ENCODE results near the gene MRPL36. TPM values are rescaled to one million over a fixed set of nuclear protein-coding genes. Genes with fewer than 3 reads are reported as not detected.
"Not testable (repeated sequence)": the region's sequence is repeated elsewhere in the genome, so short reads cannot be mapped to it uniquely, and the experiment has no call there.

The MRPL36 gene
- total and polyA plus RNA-seq, 4 donors = 25.1 to 62.2 (median 39.0) TPM

- no peak for ATAC-seq (ENCODE audit: low FRiP score)
- H3K4me3 ChIP-seq (ENCODE audit: low read length in 2 of 2) = no peak overlapping the region
- no peaks in the 10 kb centered on the region for H3K9me3 ChIP-seq (ENCODE audit: control insufficient read depth, low read length)
- H3K4me1 ChIP-seq (ENCODE audit: control insufficient read depth in 1 of 2, insufficient read depth in 2 of 2, low read length in 2 of 2) = no peaks in the 10 kb centered on the region
- intact Hi-C loops (cut with DNase I) = no loop called here
- H3K27ac ChIP-seq (ENCODE audit: low read depth in 1 of 2, low read length in 2 of 2) = no peak overlapping the region
- DNase-seq = peak; percentile 25 to 47
- no peaks in the 10 kb centered on the region for H3K27me3 ChIP-seq (ENCODE audit: control insufficient read depth in 1 of 2, insufficient read depth in 2 of 2, low read length in 1 of 2)
- peaks cover 0 to 4% of the 10 kb centered on the region in 2 donors for H3K36me3 ChIP-seq (ENCODE audit: control insufficient read depth in 1 of 2, insufficient read depth in 2 of 2, low read length in 1 of 2)
- WGBS, 2 donors = 80 to 86% methylated on average over 15 of the region's 15 CpGs
These were observed 4.5 kb upstream of the MRPL36 start for GRCh38 chr5:1804001-1804690.

GRCh38 chr5:1803192-1803591 is 3.6 kb upstream of the MRPL36 start:
- intact Hi-C loops (cut with DNase I) = no loop called here
- Histone ChIP-seq H3K27ac (ENCODE audit: low read depth in 1 of 2, low read length in 2 of 2) (no peak overlapping the region), H3K9me3 (ENCODE audit: control insufficient read depth, low read length) (no peaks in the 10 kb centered on the region), H3K4me3 (ENCODE audit: low read length in 2 of 2) (no peak overlapping the region), H3K36me3 (ENCODE audit: control insufficient read depth in 1 of 2, insufficient read depth in 2 of 2, low read length in 1 of 2) (peaks cover 0 to 4% of the 10 kb centered on the region in 2 donors), H3K4me1 (ENCODE audit: control insufficient read depth in 1 of 2, insufficient read depth in 2 of 2, low read length in 2 of 2) (no peaks in the 10 kb centered on the region), H3K27me3 (ENCODE audit: control insufficient read depth in 1 of 2, insufficient read depth in 2 of 2, low read length in 1 of 2) (no peaks in the 10 kb centered on the region)
- WGBS, 2 donors = 85 to 94% methylated on average over 1 of the region's 1 CpG
- peak in 1 of 2 donors; percentile 14 for DNase-seq
- no peak for ATAC-seq (ENCODE audit: low FRiP score)

GRCh38 chr5:1801967-1802295 is 2.3 kb upstream of the MRPL36 start:
- Histone ChIP-seq H3K4me1 (ENCODE audit: control insufficient read depth in 1 of 2, insufficient read depth in 2 of 2, low read length in 2 of 2) (no peaks in the 10 kb centered on the region), H3K4me3 (ENCODE audit: low read length in 2 of 2) (peak overlapping the region; percentile 64 to 71), H3K9me3 (ENCODE audit: control insufficient read depth, low read length) (no peaks in the 10 kb centered on the region), H3K36me3 (ENCODE audit: control insufficient read depth in 1 of 2, insufficient read depth in 2 of 2, low read length in 1 of 2) (peaks cover 0 to 5% of the 10 kb centered on the region in 2 donors), H3K27me3 (ENCODE audit: control insufficient read depth in 1 of 2, insufficient read depth in 2 of 2, low read length in 1 of 2) (no peaks in the 10 kb centered on the region), H3K27ac (ENCODE audit: low read depth in 1 of 2, low read length in 2 of 2) (no peak overlapping the region)
- DNase-seq = no peak
- intact Hi-C loops (cut with DNase I) = no loop called here
- no peak for ATAC-seq (ENCODE audit: low FRiP score)
- 12 to 13% methylated on average over 7 of the region's 7 CpGs for WGBS, 2 donors

GRCh38 chr5:1801222-1801966 is 1.8 kb upstream of the MRPL36 start, which contains the start of gene NDUFS6:
NDUFS6 (plus strand) TSS chr5:1801407; CDS start chr5:1801418, 11 bp downstream.
- Histone ChIP-seq H3K4me1 (ENCODE audit: control insufficient read depth in 1 of 2, insufficient read depth in 2 of 2, low read length in 2 of 2) (no peaks in the 10 kb centered on the region), H3K27me3 (ENCODE audit: control insufficient read depth in 1 of 2, insufficient read depth in 2 of 2, low read length in 1 of 2) (no peaks in the 10 kb centered on the region), H3K27ac (ENCODE audit: low read depth in 1 of 2, low read length in 2 of 2) (peak within 1 kb of the TSS in 1 of 2 donors; percentile 31), H3K4me3 (ENCODE audit: low read length in 2 of 2) (peak within 1 kb of the TSS; percentile 64 to 71), H3K9me3 (ENCODE audit: control insufficient read depth, low read length) (no peaks in the 10 kb centered on the region), H3K36me3 (ENCODE audit: control insufficient read depth in 1 of 2, insufficient read depth in 2 of 2, low read length in 1 of 2) (peaks cover 0 to 5% of the 10 kb centered on the region in 2 donors)
- DNase-seq (peak; percentile 87 to 94), ATAC-seq (ENCODE audit: low FRiP score) (peak; percentile 87)
- intact Hi-C loops (cut with DNase I) = no loop called here
- WGBS, 2 donors = 0 to 1% methylated on average over 69 of the region's 69 CpGs

GRCh38 chr5:1800472-1801221 is 1.0 kb upstream of the MRPL36 start:
- peak; percentile 65 for ATAC-seq (ENCODE audit: low FRiP score)
- Histone ChIP-seq H3K4me1 (ENCODE audit: control insufficient read depth in 1 of 2, insufficient read depth in 2 of 2, low read length in 2 of 2) (no peaks in the 10 kb centered on the region), H3K36me3 (ENCODE audit: control insufficient read depth in 1 of 2, insufficient read depth in 2 of 2, low read length in 1 of 2) (peaks cover 0 to 5% of the 10 kb centered on the region in 2 donors), H3K4me3 (ENCODE audit: low read length in 2 of 2) (peak overlapping the region; percentile 64 to 71), H3K27ac (ENCODE audit: low read depth in 1 of 2, low read length in 2 of 2) (peak overlapping the region in 1 of 2 donors; percentile 30), H3K9me3 (ENCODE audit: control insufficient read depth, low read length) (no peaks in the 10 kb centered on the region), H3K27me3 (ENCODE audit: control insufficient read depth in 1 of 2, insufficient read depth in 2 of 2, low read length in 1 of 2) (no peaks in the 10 kb centered on the region)
- DNase-seq = peak in 1 of 2 donors; percentile 48
- 6 to 7% methylated on average over 28 of the region's 28 CpGs for WGBS, 2 donors
- intact Hi-C loops (cut with DNase I) = no loop called here

- H3K4me3 ChIP-seq (ENCODE audit: low read length in 2 of 2) = peak overlapping the region; percentile 42 to 75
- intact Hi-C loops (cut with DNase I) = loop anchor here in 1 of 2 donors (10.0 kb wide), 1 partner anchor 454 kb away; the partner anchor contains the start of gene CLPTM1L
- no peaks in the 10 kb centered on the region for H3K27me3 ChIP-seq (ENCODE audit: control insufficient read depth in 1 of 2, insufficient read depth in 2 of 2, low read length in 1 of 2)
- ATAC-seq (ENCODE audit: low FRiP score) = peak; percentile 55
- H3K4me1 ChIP-seq (ENCODE audit: control insufficient read depth in 1 of 2, insufficient read depth in 2 of 2, low read length in 2 of 2) = no peaks in the 10 kb centered on the region
- DNase-seq = no peak
- peaks cover 0 to 5% of the 10 kb centered on the region in 2 donors for H3K36me3 ChIP-seq (ENCODE audit: control insufficient read depth in 1 of 2, insufficient read depth in 2 of 2, low read length in 1 of 2)
- H3K27ac ChIP-seq (ENCODE audit: low read depth in 1 of 2, low read length in 2 of 2) = no peak overlapping the region
- WGBS, 2 donors = 1 to 2% methylated on average over 35 of the region's 35 CpGs
- no peaks in the 10 kb centered on the region for H3K9me3 ChIP-seq (ENCODE audit: control insufficient read depth, low read length)
These were observed 481 bp downstream of the MRPL36 start for GRCh38 chr5:1799110-1799601.

GRCh38 chr5:1798589-1798988 is 1.0 kb downstream of the MRPL36 start:
- peak overlapping the region in 1 of 2 donors; percentile 75 for H3K4me3 ChIP-seq (ENCODE audit: low read length in 2 of 2)
- H3K36me3 ChIP-seq (ENCODE audit: control insufficient read depth in 1 of 2, insufficient read depth in 2 of 2, low read length in 1 of 2); H3K9me3 ChIP-seq (ENCODE audit: control insufficient read depth, low read length); H3K27ac ChIP-seq (ENCODE audit: low read depth in 1 of 2, low read length in 2 of 2); ATAC-seq (ENCODE audit: low FRiP score); H3K4me1 ChIP-seq (ENCODE audit: control insufficient read depth in 1 of 2, insufficient read depth in 2 of 2, low read length in 2 of 2); H3K27me3 ChIP-seq (ENCODE audit: control insufficient read depth in 1 of 2, insufficient read depth in 2 of 2, low read length in 1 of 2): not testable (repeated sequence)
- peak; percentile 19 to 69 for DNase-seq
- intact Hi-C loops (cut with DNase I) = loop anchor here in 1 of 2 donors (10.0 kb wide), 1 partner anchor 454 kb away; the partner anchor contains the start of gene CLPTM1L
- WGBS, 2 donors = 91 to 92% methylated on average over 16 of the region's 16 CpGs

- no peaks in the 10 kb centered on the region for H3K27me3 ChIP-seq (ENCODE audit: control insufficient read depth in 1 of 2, insufficient read depth in 2 of 2, low read length in 1 of 2)
- no peak overlapping the region for H3K27ac ChIP-seq (ENCODE audit: low read depth in 1 of 2, low read length in 2 of 2)
- H3K4me1 ChIP-seq (ENCODE audit: control insufficient read depth in 1 of 2, insufficient read depth in 2 of 2, low read length in 2 of 2) = no peaks in the 10 kb centered on the region
- no peaks in the 10 kb centered on the region for H3K9me3 ChIP-seq (ENCODE audit: control insufficient read depth, low read length)
- ATAC-seq (ENCODE audit: low FRiP score) (no peak), DNase-seq (peak; percentile 19 to 25)
- H3K36me3 ChIP-seq (ENCODE audit: control insufficient read depth in 1 of 2, insufficient read depth in 2 of 2, low read length in 1 of 2) = peaks cover 0 to 3% of the 10 kb centered on the region in 2 donors
- no peak overlapping the region for H3K4me3 ChIP-seq (ENCODE audit: low read length in 2 of 2)
- WGBS, 2 donors = 84 to 92% methylated on average over 11 of the region's 11 CpGs
- intact Hi-C loops (cut with DNase I) = loop anchor here in 1 of 2 donors (10.0 kb wide), 1 partner anchor 453 kb away; the partner anchor contains the start of gene CLPTM1L
These were observed 1.8 kb downstream of the MRPL36 start for GRCh38 chr5:1797855-1798254.

All from aorta (tissue), 5 donors.